Small intestine (tissue), 7 donors: ENCODE results near the gene GGT6. TPM values are rescaled to one million over a fixed set of nuclear protein-coding genes. Genes with fewer than 3 reads are reported as not detected.

Source experiments
- DNase-seq, 2 donors: peaks; one replicate each; pipeline versions ENCODE4 v3.0.0 to v3.0.0-alpha.2; 2013
- FAIRE-seq: peaks from 2 replicates; lab custom pipeline; 2012; peaks lifted over from hg19 to GRCh38; lab: Jason Lieb, UNC
- H3K27ac ChIP-seq, 3 donors: one replicate each; pipeline ENCODE4 v1.5.1; 2013; ENCODE audit warnings: low read length in 2 of 3, mild to moderate bottlenecking in 2 of 3, control low read depth in 1 of 3, inconsistent platforms in 1 of 3, low read depth in 1 of 3, moderate library complexity in 1 of 3
- H3K27me3 ChIP-seq, 3 donors: one replicate each; pipeline ENCODE4 v1.6.1; 2013; ENCODE audit warnings: low read length in 3 of 3, inconsistent platforms in 1 of 3; ENCODE audit not compliant: control insufficient read depth in 3 of 3, insufficient read depth in 3 of 3
- H3K36me3 ChIP-seq, 3 donors: one replicate each; pipeline ENCODE4 v1.6.1; 2013; ENCODE audit warnings: low read length in 3 of 3, inconsistent platforms in 1 of 3, low read depth in 1 of 3, mild to moderate bottlenecking in 1 of 3, moderate library complexity in 1 of 3; ENCODE audit not compliant: control insufficient read depth in 3 of 3, insufficient read depth in 2 of 3
- H3K4me1 ChIP-seq, 3 donors: one replicate each; pipeline ENCODE4 v1.6.1; 2013; ENCODE audit warnings: low read length in 2 of 3, inconsistent platforms in 1 of 3, low read depth in 1 of 3, mild to moderate bottlenecking in 1 of 3, moderate library complexity in 1 of 3; ENCODE audit not compliant: control insufficient read depth in 3 of 3, insufficient read depth in 2 of 3
- H3K4me3 ChIP-seq, 3 donors: one replicate each; pipeline ENCODE4 v1.5.1; 2013; ENCODE audit warnings: low read length in 3 of 3, control low read depth in 1 of 3, inconsistent platforms in 1 of 3, low read depth in 1 of 3, mild to moderate bottlenecking in 1 of 3, moderate library complexity in 1 of 3
- H3K9me3 ChIP-seq, 2 donors: one replicate each; pipeline ENCODE4 v1.6.1; 2013; ENCODE audit warnings: low read depth in 1 of 2, low read length in 1 of 2; ENCODE audit not compliant: control insufficient read depth in 2 of 2, insufficient read depth in 1 of 2
- WGBS, 3 donors: extraction: QIAGEN DNeasy Blood & Tissue Kit; methylation state at CpG; one replicate each; pipeline ENCODE4 v1.1.7; 2013; 5-methylcytosine and 5-hydroxymethylcytosine counted together
- polyA plus RNA-seq, 4 donors: library from polyadenylated mRNA; stranded (reverse) in 3 of 4; unstranded in 1 of 4; fragments of 200-250 nt in 3 of 4; fragments of 120-200 nt in 1 of 4; gene quantifications; one replicate each; pipeline versions ENCODE4 v1.2.1 to v1.2.3, GENCODE V29; 2013
- donor health status: healthy with polysubstance abuse.
- donor health status: control.
- donor health status: control.
- donor health status: Bipolar disorder and iron deficiency.
- donor health status: healthy.

The GGT6 gene
- polyA plus RNA-seq, 4 donors = 4.5 to 63.9 (median 21.4) TPM

DNA sequence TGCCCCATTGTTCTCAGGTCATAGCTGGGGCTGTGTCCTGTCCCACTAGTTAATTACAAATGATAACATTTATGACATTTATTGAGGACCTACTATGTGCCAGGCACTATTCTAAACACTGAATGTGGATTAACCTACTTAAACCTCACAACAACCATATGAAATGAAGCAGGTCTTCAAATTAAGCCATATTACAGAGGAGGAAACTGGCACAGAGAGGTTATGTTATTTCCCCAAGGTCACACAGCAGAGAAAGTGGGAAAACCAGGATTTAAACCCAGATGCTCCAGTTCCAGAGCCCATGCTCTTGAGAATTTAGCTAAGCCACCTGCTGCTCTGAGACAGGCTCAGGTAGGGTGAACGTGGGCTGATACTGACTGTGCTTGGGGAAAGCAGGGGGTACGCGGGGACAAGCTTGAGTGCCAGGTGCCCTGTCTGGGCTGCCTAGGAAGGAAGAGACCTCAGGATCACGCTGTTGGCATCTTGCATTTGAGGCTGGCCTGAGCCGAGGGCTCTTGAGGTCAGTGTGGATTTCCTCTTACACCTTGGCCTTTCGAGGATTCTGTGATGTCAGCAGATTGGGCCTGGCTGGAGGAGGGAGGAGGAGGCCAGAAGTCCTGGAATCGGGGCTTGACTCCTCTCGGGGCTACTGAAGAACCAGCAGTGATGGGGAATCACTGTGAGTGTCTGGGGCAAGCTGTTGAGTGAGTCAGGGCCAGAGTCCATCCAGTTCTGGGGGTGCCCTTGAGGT, 52.8 kb downstream of the GGT6 start:
- Histone ChIP-seq H3K27ac (peak overlapping the region in 1 of 3 donors; percentile 36), H3K36me3 (peaks cover 0 to 42% (median 0%) of the 10 kb centered on the region in 3 donors), H3K4me1 (peaks cover 0 to 19% (median 0%) of the 10 kb centered on the region in 3 donors), H3K27me3 (no peaks in the 10 kb centered on the region), H3K4me3 (no peak overlapping the region), H3K9me3 (no peaks in the 10 kb centered on the region)
- FAIRE-seq = no peak
- no peak for DNase-seq
- WGBS, 3 donors = 62 to 76% (median 68%) methylated on average over 8 of the region's 8 CpGs

Other genes starting within 250 kb of the GGT6 start
- gene UBE2G1, start 193.9 kb downstream of the GGT6 start, polyA plus RNA-seq = 10 to 100 TPM; 15.7 to 45.0 (median 31.4) TPM
- gene SPNS3, start 126.6 kb downstream of the GGT6 start, polyA plus RNA-seq = 1 to 10 TPM in 3 of 4 donors, under 1 TPM in 1; 0.45 to 8.1 (median 2.4) TPM
- gene SPNS2, start 61.7 kb downstream of the GGT6 start, polyA plus RNA-seq = 10 to 100 TPM in 2 of 4 donors, 1 to 10 TPM in 2; 6.3 to 37.3 (median 22.3) TPM
- gene MYBBP1A, start 5.2 kb downstream of the GGT6 start, polyA plus RNA-seq = 10 to 100 TPM; 15.0 to 43.5 (median 25.1) TPM
- gene SMTNL2, start 24.0 kb upstream of the GGT6 start, polyA plus RNA-seq = 10 to 100 TPM in 1 of 4 donors, 1 to 10 TPM in 1, not detected in 2; 1.5 to 10.4 TPM
- gene ALOX15, start 81.1 kb upstream of the GGT6 start, polyA plus RNA-seq = under 1 TPM in 3 of 4 donors, not detected in 1; 0.15 to 0.49 (median 0.27) TPM
- 10 to 100 TPM in 2 of 4 donors, 1 to 10 TPM in 2; 7.3 to 57.7 (median 15.2) TPM for gene PELP1, start 143.6 kb upstream of the GGT6 start, polyA plus RNA-seq
- gene ARRB2, start 150.1 kb upstream of the GGT6 start, polyA plus RNA-seq = 100 to 1,000 TPM in 3 of 4 donors, 10 to 100 TPM in 1; 43.8 to 131 (median 110) TPM
- 10 to 100 TPM; 36.3 to 61.1 (median 42.7) TPM for gene MED11, start 170.9 kb upstream of the GGT6 start, polyA plus RNA-seq
- gene ZMYND15, start 179.3 kb upstream of the GGT6 start, polyA plus RNA-seq = 10 to 100 TPM in 2 of 4 donors, 1 to 10 TPM in 2; 2.0 to 13.5 (median 7.7) TPM
- 10 to 100 TPM; 37.5 to 77.8 (median 48.1) TPM for gene CXCL16, start 179.4 kb upstream of the GGT6 start, polyA plus RNA-seq
- 100 to 1,000 TPM in 2 of 4 donors, 10 to 100 TPM in 2; 27.8 to 503 (median 282) TPM for gene TM4SF5, start 211.3 kb upstream of the GGT6 start, polyA plus RNA-seq
- 1 to 10 TPM; 1.3 to 6.9 (median 4.2) TPM for gene VMO1, start 225.8 kb upstream of the GGT6 start, polyA plus RNA-seq
- 10 to 100 TPM in 3 of 4 donors, 1 to 10 TPM in 1; 4.2 to 49.4 (median 33.8) TPM for gene GLTPD2, start 228.4 kb upstream of the GGT6 start, polyA plus RNA-seq
- gene PSMB6, start 235.6 kb upstream of the GGT6 start, polyA plus RNA-seq = 100 to 1,000 TPM in 3 of 4 donors, 10 to 100 TPM in 1; 87.8 to 219 (median 174) TPM
- gene PLD2, start 246.6 kb upstream of the GGT6 start, polyA plus RNA-seq = 10 to 100 TPM in 2 of 4 donors, 1 to 10 TPM in 2; 9.2 to 18.8 (median 10.7) TPM